Hepatocyte (in vitro differentiated cells): Measurements from ENCODE around the gene PCDHGA9.
"Not testable (repeated sequence)": the region's sequence is repeated elsewhere in the genome, so short reads cannot be mapped to it uniquely, and the experiment has no call there.

ENCODE experiments used
- CTCF ChIP-seq: fragments of 200-600 bp; sonication (generic); IDR thresholded peaks from 2 replicates; pipeline ENCODE4 v1.5.1; 2016; ENCODE audit warnings: antibody characterized with exemption, mild to moderate bottlenecking; ENCODE audit not compliant: poor library complexity
- EZH2phosphoT487 ChIP-seq: fragments of 200-600 bp; sonication (generic); IDR thresholded peaks from one replicate; pipeline ENCODE4 v1.6.1; 2018; ENCODE audit warnings: antibody characterized with exemption, mild to moderate bottlenecking, low read depth, moderate library complexity; ENCODE audit not compliant: unreplicated experiment, severe bottlenecking

- not testable (repeated sequence) for TF ChIP-seq CTCF, EZH2phosphoT487
These were observed 27.0 kb upstream of the PCDHGA9 start for GRCh38 chr5:141375444-141376155.
